HL-60 (cell line): Measurements from ENCODE around the gene MEF2C.
"Not testable (repeated sequence)": the region's sequence is repeated elsewhere in the genome, so short reads cannot be mapped to it uniquely, and the experiment has no call there.

Experiments
- DNase-seq, 2 experiments: peaks; one replicate each; pipeline ENCODE4 v3.0.0-alpha.2; 2010 to 2020; ENCODE audit warnings: low read depth in 1 of 2, low spot score in 1 of 2
- H3K27ac ChIP-seq: fragments of 250-450 bp; sonication (Bioruptor Pico); replicated peaks from 2 replicates; pipeline ENCODE4 v1.5.1; 2020; ENCODE audit warnings: mild to moderate bottlenecking, moderate library complexity
- H3K27me3 ChIP-seq: fragments of 250-450 bp; sonication (Bioruptor Pico); 2 replicates; pipeline ENCODE4 v1.5.1; 2021; ENCODE audit warnings: mild to moderate bottlenecking, moderate library complexity; ENCODE audit not compliant: insufficient read depth, poor library complexity, severe bottlenecking
- H3K4me3 ChIP-seq: replicated peaks from 2 replicates; pipeline ENCODE4 v1.5.1; 2011; ENCODE audit warnings: mild to moderate bottlenecking, control low read depth, low read length; ENCODE audit not compliant: insufficient read depth
- CTCF ChIP-seq: IDR thresholded peaks from one replicate; pipeline ENCODE4 v1.5.1; 2011; ENCODE audit warnings: low read length, control low read depth, inconsistent platforms; ENCODE audit not compliant: insufficient read depth
- GABPA ChIP-seq: IDR thresholded peaks from 2 replicates; pipeline ENCODE4 v1.6.1; 2012; ENCODE audit warnings: low read depth
- POLR2AphosphoS5 ChIP-seq: IDR thresholded peaks from 2 replicates; pipeline ENCODE4 v1.6.1; 2012; ENCODE audit warnings: low read depth
- REST ChIP-seq: IDR thresholded peaks from 2 replicates; pipeline ENCODE4 v1.6.1; 2012; ENCODE audit warnings: low read depth; ENCODE audit not compliant: insufficient replicate concordance
- SPI1 ChIP-seq: IDR thresholded peaks from 2 replicates; pipeline ENCODE4 v1.6.1; 2012; ENCODE audit warnings: low read depth, mild to moderate bottlenecking, borderline replicate concordance

MEF2C gene

GRCh38 chr5:88803309-88803708 is 79.7 kb downstream of the MEF2C start:
- Histone ChIP-seq H3K27ac (no peak overlapping the region), H3K4me3 (no peak overlapping the region), H3K27me3 (no peaks in the 10 kb centered on the region)
- no peak for TF ChIP-seq REST
- TF ChIP-seq POLR2AphosphoS5: no peak
- no peak for TF ChIP-seq SPI1
- no peak for TF ChIP-seq GABPA
- TF ChIP-seq CTCF: no peak
- DNase-seq: no peak

- no peak for TF ChIP-seq SPI1
- TF ChIP-seq CTCF: no peak
- no peak for TF ChIP-seq POLR2AphosphoS5
- no peak for TF ChIP-seq REST
- no peak for TF ChIP-seq GABPA
- Histone ChIP-seq H3K27me3 (no peaks in the 10 kb centered on the region), H3K27ac (no peak overlapping the region), H3K4me3 (no peak overlapping the region)
- DNase-seq: no peak
Measured at GRCh38 chr5:88799938-88800535, 82.9 kb downstream of the MEF2C start.

DNA sequence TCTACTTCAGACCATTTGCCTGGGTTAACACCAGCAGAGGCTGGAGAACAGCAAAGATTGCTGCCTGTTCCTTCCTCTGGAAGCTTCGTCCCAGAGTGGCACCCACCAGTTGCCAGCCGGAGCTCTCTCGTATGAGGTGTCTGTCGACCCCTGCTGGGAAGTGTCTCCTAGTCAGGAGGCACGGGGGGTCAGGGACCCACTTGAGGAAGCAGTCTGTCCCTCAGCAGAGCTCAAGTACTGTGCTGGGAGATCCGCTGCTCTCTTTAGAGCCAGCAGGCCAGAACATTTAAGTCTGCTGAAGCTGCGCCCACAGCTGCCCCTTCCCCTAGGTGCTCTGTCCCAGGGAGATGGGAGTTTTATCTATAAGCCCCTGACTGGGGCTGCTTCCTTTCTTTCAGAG is 84.1 kb downstream of the MEF2C start:
- H3K4me3 ChIP-seq, DNase-seq, H3K27me3 ChIP-seq, H3K27ac ChIP-seq: not testable (repeated sequence)

DNA sequence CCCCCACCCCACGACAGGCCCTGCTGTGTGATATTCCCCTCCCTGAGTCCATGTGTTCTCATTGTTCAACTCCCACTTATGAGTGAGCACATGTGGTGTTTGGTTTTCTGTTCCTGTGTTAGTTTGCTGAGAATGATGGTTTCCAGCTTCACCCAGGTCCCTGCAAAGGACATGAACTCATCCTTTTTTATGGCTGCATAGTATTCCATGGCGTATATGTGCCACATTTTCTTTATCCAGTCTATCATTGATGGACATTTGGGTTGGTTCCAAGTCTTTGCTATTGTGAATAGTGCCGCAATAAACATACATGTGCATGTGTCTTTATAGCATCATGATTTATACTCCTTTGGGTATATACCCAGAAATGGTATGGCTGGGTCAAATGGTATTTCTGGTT is 89.2 kb downstream of the MEF2C start:
- H3K4me3 ChIP-seq, H3K27ac ChIP-seq, H3K27me3 ChIP-seq, DNase-seq: not testable (repeated sequence)

DNA sequence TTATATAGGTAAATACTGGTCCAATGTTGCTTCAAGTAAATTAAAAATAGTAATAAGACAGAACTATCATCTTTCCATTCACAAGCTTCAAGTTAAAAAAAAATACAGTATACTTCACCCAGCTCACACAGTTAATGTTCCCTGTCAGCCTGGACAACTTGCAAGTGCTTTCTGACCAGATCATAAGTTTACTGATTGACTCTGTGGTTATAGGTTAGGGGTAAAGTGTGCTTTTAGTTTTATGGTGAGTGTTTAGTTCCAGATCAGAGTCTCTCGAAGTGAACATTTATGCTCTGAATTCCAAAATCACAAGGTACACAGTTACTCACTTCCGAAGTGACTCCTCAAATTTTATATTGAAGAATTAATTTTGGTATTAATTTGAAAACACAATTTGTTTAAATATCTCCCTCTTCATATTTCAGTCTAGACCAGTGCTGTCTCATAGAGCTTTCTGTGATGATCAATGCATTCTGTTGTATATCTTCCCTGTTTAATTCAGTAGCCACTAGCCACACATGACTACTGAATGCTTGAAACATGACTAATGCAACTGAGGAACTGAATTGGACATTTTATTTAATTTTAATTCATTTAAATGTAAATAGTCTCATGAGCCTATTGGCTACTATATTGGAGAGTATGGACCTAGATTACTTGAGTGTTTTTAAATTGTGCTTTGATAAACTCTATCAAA is 90.7 kb downstream of the MEF2C start:
- Histone ChIP-seq H3K27ac (no peak overlapping the region), H3K4me3 (no peak overlapping the region), H3K27me3 (no peaks in the 10 kb centered on the region)
- no peak for TF ChIP-seq CTCF
- no peak for TF ChIP-seq GABPA
- TF ChIP-seq SPI1: no peak
- TF ChIP-seq POLR2AphosphoS5: no peak
- TF ChIP-seq REST: no peak
- no peak for DNase-seq
